ENCODE measurements around the gene PKD1L1. TPM values are rescaled to one million over a fixed set of nuclear protein-coding genes. Genes with fewer than 3 reads are reported as not detected.

PKD1L1 gene
- total RNA-seq, 1 experiment from 2014 or later, result 0.24 TPM

- Mint-ChIP-seq H3K27ac (ENCODE audit: unreplicated experiment) (no peak overlapping the region), H3K4me1 (ENCODE audit: low read depth, unreplicated experiment) (peaks cover 20% of the 10 kb centered on the region), H3K4me3 (ENCODE audit: low read depth, unreplicated experiment) (no peak overlapping the region), H3K27me3 (ENCODE audit: unreplicated experiment) (no peaks in the 10 kb centered on the region), H3K9me3 (ENCODE audit: low read depth, unreplicated experiment) (no peaks in the 10 kb centered on the region), H3K36me3 (ENCODE audit: insufficient read depth, unreplicated experiment) (peaks cover 57% of the 10 kb centered on the region)
- CTCF ChIA-PET, result interaction anchor here (0.6 to 1.0 kb wide), 2 partner anchors 23 to 405 kb away, joined by 4 to 5 read pairs; no protein-coding TSS in a partner anchor
- intact Hi-C loops (cut with micrococcal nuclease; ENCODE audit: unreplicated experiment), result no loop called here
- TF ChIP-seq CTCF (IDR thresholded peaks at IDR 0.05; ENCODE audit: unreplicated experiment), result no peak
- BruUV-seq (replicated peaks), result no TSS peak
- no peak for DNase-seq
Measured at GRCh38 chr7:47965456-47965855, 17.2 kb upstream of the PKD1L1 start.

GRCh38 chr7:47962262-47962661, 14.0 kb upstream of the PKD1L1 start:
- CTCF ChIA-PET, result no interaction called here
- Mint-ChIP-seq H3K27ac (ENCODE audit: unreplicated experiment) (no peak overlapping the region), H3K4me1 (ENCODE audit: low read depth, unreplicated experiment) (no peaks in the 10 kb centered on the region), H3K4me3 (ENCODE audit: low read depth, unreplicated experiment) (no peak overlapping the region), H3K9me3 (ENCODE audit: low read depth, unreplicated experiment) (no peaks in the 10 kb centered on the region), H3K27me3 (ENCODE audit: unreplicated experiment) (no peaks in the 10 kb centered on the region), H3K36me3 (ENCODE audit: insufficient read depth, unreplicated experiment) (peaks cover 39% of the 10 kb centered on the region)
- no peak for TF ChIP-seq CTCF (IDR thresholded peaks at IDR 0.05; ENCODE audit: unreplicated experiment)
- intact Hi-C loops (cut with micrococcal nuclease; ENCODE audit: unreplicated experiment), result no loop called here
- no TSS peak for BruUV-seq (replicated peaks)
- no peak for DNase-seq

DNA sequence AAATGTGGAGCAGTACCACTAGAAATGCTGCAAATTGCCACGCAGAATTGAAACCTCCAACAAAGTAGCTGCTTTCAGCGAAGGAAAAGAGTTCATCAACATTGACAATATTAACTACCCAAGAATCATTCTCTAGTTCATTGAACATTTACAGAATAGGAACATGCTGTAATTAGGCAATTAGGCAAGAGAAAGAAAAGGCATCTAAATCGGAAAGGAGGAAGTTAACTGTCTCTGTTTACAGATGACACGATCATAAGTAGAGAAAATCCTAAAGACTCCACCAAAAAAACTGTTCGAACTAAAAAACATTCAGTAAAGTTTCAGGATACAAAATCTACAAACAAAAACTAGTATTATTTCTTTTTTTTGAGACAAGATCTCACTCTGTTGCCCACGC, 8.9 kb upstream of the PKD1L1 start:
- H3K9me3 Mint-ChIP-seq (ENCODE audit: low read depth, unreplicated experiment), result no peaks in the 10 kb centered on the region
- no peak overlapping the region for H3K27ac Mint-ChIP-seq (ENCODE audit: unreplicated experiment)
- DNase-seq, result no peak
- H3K27me3 Mint-ChIP-seq (ENCODE audit: unreplicated experiment), result no peaks in the 10 kb centered on the region
- H3K36me3 Mint-ChIP-seq (ENCODE audit: insufficient read depth, unreplicated experiment), result peaks cover 11% of the 10 kb centered on the region
- CTCF ChIA-PET, result interaction anchor here (0.9 kb wide), 1 partner anchor 11 kb away, joined by 3 read pairs; no protein-coding TSS in a partner anchor
- no TSS peak for BruUV-seq (replicated peaks)
- intact Hi-C loops (cut with micrococcal nuclease; ENCODE audit: unreplicated experiment), result no loop called here
- H3K4me3 Mint-ChIP-seq (ENCODE audit: low read depth, unreplicated experiment), result no peak overlapping the region
- no peaks in the 10 kb centered on the region for H3K4me1 Mint-ChIP-seq (ENCODE audit: low read depth, unreplicated experiment)
- TF ChIP-seq CTCF (IDR thresholded peaks at IDR 0.05; ENCODE audit: unreplicated experiment), result no peak

- no peaks in the 10 kb centered on the region for H3K9me3 Mint-ChIP-seq (ENCODE audit: low read depth, unreplicated experiment)
- H3K4me3 Mint-ChIP-seq (ENCODE audit: low read depth, unreplicated experiment), result no peak overlapping the region
- peaks cover 5% of the 10 kb centered on the region for H3K36me3 Mint-ChIP-seq (ENCODE audit: insufficient read depth, unreplicated experiment)
- no peak for DNase-seq
- BruUV-seq (replicated peaks), result no TSS peak
- H3K27me3 Mint-ChIP-seq (ENCODE audit: unreplicated experiment), result no peaks in the 10 kb centered on the region
- no peak overlapping the region for H3K27ac Mint-ChIP-seq (ENCODE audit: unreplicated experiment)
- intact Hi-C loops (cut with micrococcal nuclease; ENCODE audit: unreplicated experiment), result no loop called here
- no peaks in the 10 kb centered on the region for H3K4me1 Mint-ChIP-seq (ENCODE audit: low read depth, unreplicated experiment)
- TF ChIP-seq CTCF (IDR thresholded peaks at IDR 0.05; ENCODE audit: unreplicated experiment), result no peak
- CTCF ChIA-PET, result no interaction called here
Measured at GRCh38 chr7:47956220-47956619, 8.0 kb upstream of the PKD1L1 start.

Data from Calu3 (cell line).